Activated CD4-positive, alpha-beta T cell treated with anti-CD3 and anti-CD28 coated beads, Interleukin-2, amount 50 U/mL, for 16 hours (primary cell): ENCODE results near the gene AMPD3.
A peak's percentile ranks its signal among the peaks of the same experiment; 100 is the strongest.
"Not testable (repeated sequence)": the region's sequence is repeated elsewhere in the genome, so short reads cannot be mapped to it uniquely, and the experiment has no call there.

ENCODE experiments used
- DNase-seq: peaks from one replicate; pipeline ENCODE4 v3.0.0-alpha.2; 2020

AMPD3 gene

GRCh38 chr11:10454878-10455631, at the start of gene AMPD3:
Gene AMPD3, plus strand, starts transcription at chr11:10455264. Its CDS starts 6,256 bp downstream, at chr11:10461520.
- DNase-seq = no peak

- DNase-seq = peak; percentile 68
These were observed 49.0 kb upstream of the AMPD3 start for GRCh38 chr11:10405865-10406592.

GRCh38 chr11:10407055-10407454, 48.0 kb upstream of the AMPD3 start:
- DNase-seq = no peak

GRCh38 chr11:10407749-10408685, 47.0 kb upstream of the AMPD3 start:
- no peak for DNase-seq

- no peak for DNase-seq
These were observed 45.8 kb upstream of the AMPD3 start for GRCh38 chr11:10409207-10409661.

- DNase-seq = no peak
These were observed 44.8 kb upstream of the AMPD3 start for GRCh38 chr11:10410106-10410843.

- DNase-seq = no peak
These were observed 44.2 kb upstream of the AMPD3 start for GRCh38 chr11:10410844-10411200.

- no peak for DNase-seq
These were observed 42.8 kb upstream of the AMPD3 start for GRCh38 chr11:10412266-10412665.

GRCh38 chr11:10413268-10413667, 41.8 kb upstream of the AMPD3 start:
- DNase-seq = peak; percentile 51

GRCh38 chr11:10414181-10414580, 40.9 kb upstream of the AMPD3 start:
- DNase-seq = no peak

- DNase-seq = peak; percentile 23
These were observed 40.4 kb upstream of the AMPD3 start for GRCh38 chr11:10414659-10415058.

GRCh38 chr11:10415817-10416392, 39.2 kb upstream of the AMPD3 start:
- DNase-seq = no peak

GRCh38 chr11:10418259-10418949, 36.7 kb upstream of the AMPD3 start:
- no peak for DNase-seq

- DNase-seq = no peak
These were observed 36.1 kb upstream of the AMPD3 start for GRCh38 chr11:10418950-10419310.

- no peak for DNase-seq
These were observed 28.6 kb upstream of the AMPD3 start for GRCh38 chr11:10426475-10426874.

- DNase-seq = no peak
These were observed 26.6 kb upstream of the AMPD3 start for GRCh38 chr11:10428453-10428852.

- no peak for DNase-seq
These were observed 25.5 kb upstream of the AMPD3 start for GRCh38 chr11:10429526-10429925.

GRCh38 chr11:10432493-10432892, 22.6 kb upstream of the AMPD3 start:
- DNase-seq = no peak

GRCh38 chr11:10432971-10433370, 22.1 kb upstream of the AMPD3 start:
- no peak for DNase-seq

GRCh38 chr11:10436224-10436623, 18.8 kb upstream of the AMPD3 start:
- DNase-seq = no peak

- DNase-seq = not testable (repeated sequence)
These were observed 18.4 kb upstream of the AMPD3 start for GRCh38 chr11:10436683-10437082.

- DNase-seq = no peak
These were observed 16.6 kb upstream of the AMPD3 start for GRCh38 chr11:10438458-10438857.
